SK-N-MC (cell line): ENCODE measurements around the gene HMGN3.

ENCODE experiments used
- DNase-seq: peaks from one replicate; pipeline ENCODE4 v3.0.0-alpha.2; 2011; ENCODE audit warnings: low read depth, low spot score
- H3K27ac ChIP-seq: fragments of 200-600 bp; sonication (generic); 2 replicates; pipeline ENCODE4 v1.5.1; 2016; ENCODE audit warnings: mixed run types
- H3K36me3 ChIP-seq: fragments of 200-600 bp; sonication (generic); 2 replicates; pipeline ENCODE4 v1.6.1; 2017; ENCODE audit warnings: antibody characterized with exemption, low read length, mixed read lengths; ENCODE audit not compliant: insufficient read depth
- H3K4me3 ChIP-seq: fragments of 200-600 bp; sonication (generic); 2 replicates; pipeline ENCODE4 v1.5.1; 2016
- H3K9ac ChIP-seq: fragments of 200-600 bp; sonication (generic); 2 replicates; pipeline ENCODE4 v1.8.0; 2017; ENCODE audit warnings: mixed run types, mixed read lengths; ENCODE audit not compliant: insufficient read length
- H3K9me3 ChIP-seq: fragments of 200-600 bp; sonication (generic); 2 replicates; pipeline ENCODE4 v1.6.1; 2017; ENCODE audit warnings: low read depth, mild to moderate bottlenecking, antibody characterized with exemption, low read length, moderate library complexity, mixed read lengths
- EZH2 ChIP-seq: fragments of 200-600 bp; sonication (generic); IDR thresholded peaks from one replicate; pipeline ENCODE4 v1.6.1; 2017; ENCODE audit warnings: antibody characterized with exemption
- FOXP2 ChIP-seq: optimal IDR thresholded peaks from 2 replicates; pipeline ENCODE3; 2011; ENCODE audit warnings: mild to moderate bottlenecking, moderate library complexity; ENCODE audit not compliant: insufficient read depth; ENCODE audit errors: extremely low read length, control extremely low read depth
- POLR2AphosphoS5 ChIP-seq: IDR thresholded peaks from 2 replicates; pipeline ENCODE4 v1.6.1; 2012; ENCODE audit warnings: mild to moderate bottlenecking, low read depth, low read length, borderline replicate concordance

HMGN3 gene

GRCh38 chr6:79203753-79204253 lies 30.7 kb downstream of the HMGN3 start:
- DNase-seq: no peak
- Histone ChIP-seq H3K9ac (no peak overlapping the region), H3K36me3 (peaks cover 19% of the 10 kb centered on the region), H3K4me3 (no peak overlapping the region), H3K9me3 (no peaks in the 10 kb centered on the region), H3K27ac (no peak overlapping the region)
- no peak for TF ChIP-seq EZH2
- TF ChIP-seq FOXP2: no peak
- TF ChIP-seq POLR2AphosphoS5: no peak

DNA sequence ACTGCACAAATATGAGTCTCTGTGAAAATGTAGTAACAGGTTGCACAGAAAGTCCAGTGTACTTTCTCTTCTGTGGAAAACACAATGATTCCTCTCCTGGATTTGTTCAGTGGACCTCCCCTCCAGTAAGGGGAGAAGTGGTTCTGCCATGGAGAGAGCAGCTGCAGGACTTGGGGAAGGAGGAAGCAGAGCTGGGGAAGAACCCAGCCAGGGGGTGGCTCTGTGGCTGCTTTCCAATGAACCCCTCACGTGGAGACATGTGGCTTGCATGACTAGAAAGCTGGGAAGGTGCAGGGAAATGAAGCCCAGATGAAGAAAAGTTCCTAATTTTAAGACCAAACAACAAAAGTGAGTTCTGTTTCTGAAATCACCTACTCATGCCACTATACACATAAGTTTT lies 31.9 kb downstream of the HMGN3 start:
- DNase-seq: no peak
- Histone ChIP-seq H3K9me3 (no peaks in the 10 kb centered on the region), H3K27ac (no peak overlapping the region), H3K4me3 (no peak overlapping the region), H3K36me3 (peaks cover 12% of the 10 kb centered on the region; the same call in 1 of the 2 replicates), H3K9ac (no peak overlapping the region)
- TF ChIP-seq FOXP2: no peak
- TF ChIP-seq EZH2: no peak
- TF ChIP-seq POLR2AphosphoS5: no peak

DNA sequence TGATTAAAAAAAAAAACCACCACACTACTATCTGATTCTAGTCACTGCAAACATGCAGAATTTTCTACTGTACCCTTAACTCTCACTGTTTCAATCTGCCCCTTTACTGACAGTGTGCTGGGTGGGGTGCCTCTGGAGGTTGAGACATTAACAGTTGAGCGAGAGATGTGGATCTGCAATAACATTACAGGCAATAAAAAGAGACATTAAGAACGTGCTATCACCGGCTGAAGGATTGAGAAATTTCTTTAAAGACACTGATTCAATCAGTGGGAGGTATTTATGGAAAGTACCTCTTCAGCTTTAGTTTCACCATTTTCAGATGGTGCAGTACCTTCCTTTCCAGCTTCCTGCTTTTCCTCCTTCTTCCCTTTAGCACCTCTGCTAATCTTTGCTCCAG lies 32.5 kb downstream of the HMGN3 start:
- H3K9ac ChIP-seq: peak overlapping the region; percentile 7
- no peak overlapping the region for H3K27ac ChIP-seq
- peaks cover 12% of the 10 kb centered on the region; the same call in 1 of the 2 replicates for H3K36me3 ChIP-seq
- DNase-seq: no peak
- TF ChIP-seq POLR2AphosphoS5 (no peak), FOXP2 (no peak), EZH2 (no peak)
- no peaks in the 10 kb centered on the region for H3K9me3 ChIP-seq
- no peak overlapping the region for H3K4me3 ChIP-seq

- DNase-seq: no peak
- H3K9me3 ChIP-seq: no peaks in the 10 kb centered on the region
- H3K4me3 ChIP-seq: no peak overlapping the region
- peaks cover 8% of the 10 kb centered on the region; the same call in 1 of the 2 replicates for H3K36me3 ChIP-seq
- no peak overlapping the region for H3K27ac ChIP-seq
- no peak for TF ChIP-seq EZH2
- no peak for TF ChIP-seq FOXP2
- no peak for TF ChIP-seq POLR2AphosphoS5
- H3K9ac ChIP-seq: no peak overlapping the region
These were observed 33.3 kb downstream of the HMGN3 start for GRCh38 chr6:79201143-79201542.

- no peak for DNase-seq
- Histone ChIP-seq H3K9me3 (no peaks in the 10 kb centered on the region), H3K27ac (no peak overlapping the region), H3K36me3 (no peaks in the 10 kb centered on the region), H3K9ac (no peak overlapping the region), H3K4me3 (no peak overlapping the region)
- TF ChIP-seq EZH2 (no peak), POLR2AphosphoS5 (no peak), FOXP2 (no peak)
These were observed 37.6 kb downstream of the HMGN3 start for GRCh38 chr6:79196912-79197311.

DNA sequence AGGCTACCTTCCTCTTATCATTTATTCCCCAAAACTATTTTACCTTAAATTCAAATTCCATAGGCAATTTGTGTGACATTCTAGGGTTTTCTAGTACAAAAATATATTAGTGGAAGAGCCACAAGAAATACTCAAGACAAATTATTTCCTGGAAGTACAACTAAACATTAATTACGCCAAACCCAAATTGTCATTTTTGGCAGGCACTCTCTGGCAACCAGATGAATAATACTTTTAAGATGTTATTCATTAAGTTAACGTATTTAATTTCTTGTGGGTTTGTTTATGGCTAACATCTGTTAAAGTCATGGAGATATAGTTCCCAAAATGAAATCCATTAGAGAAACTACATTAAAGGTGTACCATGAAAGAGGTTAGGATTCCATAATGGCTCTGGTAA lies 40.5 kb downstream of the HMGN3 start:
- Histone ChIP-seq H3K9me3 (no peaks in the 10 kb centered on the region), H3K4me3 (no peak overlapping the region), H3K9ac (no peak overlapping the region), H3K27ac (no peak overlapping the region), H3K36me3 (no peaks in the 10 kb centered on the region)
- TF ChIP-seq EZH2 (no peak), FOXP2 (no peak), POLR2AphosphoS5 (no peak)
- DNase-seq: no peak

- Histone ChIP-seq H3K9me3 (no peaks in the 10 kb centered on the region), H3K36me3 (no peaks in the 10 kb centered on the region), H3K9ac (no peak overlapping the region)
These were observed 44.6 kb downstream of the HMGN3 start for GRCh38 chr6:79189760-79190350.

GRCh38 chr6:79188885-79189480 lies 45.5 kb downstream of the HMGN3 start:
- DNase-seq: no peak
- Histone ChIP-seq H3K9me3 (no peaks in the 10 kb centered on the region), H3K4me3 (no peak overlapping the region), H3K36me3 (no peaks in the 10 kb centered on the region), H3K9ac (no peak overlapping the region), H3K27ac (no peak overlapping the region)
- TF ChIP-seq EZH2: no peak
- no peak for TF ChIP-seq FOXP2
- TF ChIP-seq POLR2AphosphoS5: no peak

More at GRCh38 chr6:79189760-79190350, 44.6 kb downstream of the HMGN3 start:
- no peak overlapping the region for H3K4me3 ChIP-seq
- H3K27ac ChIP-seq: no peak overlapping the region
- TF ChIP-seq POLR2AphosphoS5: no peak
- no peak for TF ChIP-seq FOXP2
- TF ChIP-seq EZH2: no peak
- no peak for DNase-seq
